IMR-90 (cell line): ENCODE measurements around the gene SMAD7. TPM values are rescaled to one million over a fixed set of nuclear protein-coding genes. Genes with fewer than 3 reads are reported as not detected.

Experiments used
- ATAC-seq: fragments of 200-7000 bp; cut with Tn5 transposase; 2 replicates; pipeline ENCODE4 v1.9.1; 2020; ENCODE audit warnings: low read depth, mild to moderate bottlenecking, moderate library complexity
- BruUV-seq: library from RNA; stranded (reverse); fragments of 400-500 nt; replicated peaks from 2 replicates; lab custom pipeline; 2021; lab: Mats Ljungman, UMichigan
- CTCF ChIA-PET: fragments of 300-600 bp; formaldehyde crosslinking; extraction: SDS; loops from one replicate; lab custom pipeline; 2021; ENCODE audit warnings: antibody characterized with exemption; lab: Yijun Ruan, JAX
- POLR2A ChIA-PET: fragments of 300-600 bp; sonication (Branson Sonifier 250); formaldehyde crosslinking; loops from one replicate; lab custom pipeline; 2022; ENCODE audit warnings: antibody characterized with exemption; ENCODE audit not compliant: unreplicated experiment; lab: Charles Lee
- DNase-seq: peaks from one replicate; pipeline ENCODE4 v3.0.0; 2013
- H2AFZ ChIP-seq: replicated peaks from 2 replicates; pipeline ENCODE3; 2013; ENCODE audit warnings: low read length, mild to moderate bottlenecking; ENCODE audit not compliant: poor library complexity
- H2AK5ac ChIP-seq: 2 replicates; pipeline ENCODE4 v1.6.1; 2013; ENCODE audit warnings: low read depth, low read length, inconsistent platforms
- H2AK9ac ChIP-seq: replicated peaks from 2 replicates; pipeline ENCODE3; 2013; ENCODE audit warnings: mild to moderate bottlenecking, low read depth, low read length, moderate library complexity; ENCODE audit not compliant: poor library complexity
- H2BK120ac ChIP-seq: 2 replicates; pipeline ENCODE4 v1.6.1; 2013; ENCODE audit warnings: low read depth, low read length, inconsistent platforms
- H2BK15ac ChIP-seq: 3 replicates; pipeline ENCODE4 v1.6.1; 2013; ENCODE audit warnings: low read depth, low read length, inconsistent platforms
- H2BK20ac ChIP-seq: 2 replicates; pipeline ENCODE4 v1.6.1; 2013; ENCODE audit warnings: low read depth, mild to moderate bottlenecking, inconsistent platforms, low read length, moderate library complexity
- H2BK5ac ChIP-seq: 2 replicates; pipeline ENCODE4 v1.6.1; 2013; ENCODE audit warnings: mild to moderate bottlenecking, low read depth, low read length, inconsistent platforms; ENCODE audit not compliant: poor library complexity, severe bottlenecking
- H3K14ac ChIP-seq: replicated peaks from 2 replicates; pipeline ENCODE4 v1.6.1; 2013; ENCODE audit warnings: low read depth, low read length, inconsistent platforms
- H3K18ac ChIP-seq: 2 replicates; pipeline ENCODE4 v1.6.1; 2013; ENCODE audit warnings: low read depth, low read length, control low read depth
- H3K23ac ChIP-seq: 2 replicates; pipeline ENCODE4 v1.6.1; 2013; ENCODE audit warnings: low read depth, low read length, inconsistent platforms
- H3K27ac ChIP-seq: 2 replicates; pipeline ENCODE4 v1.5.1; 2013; ENCODE audit warnings: mild to moderate bottlenecking, control low read depth, low read length; ENCODE audit not compliant: insufficient read depth
- H3K27me3 ChIP-seq: 2 replicates; pipeline ENCODE4 v1.6.1; 2013; ENCODE audit warnings: low read length; ENCODE audit not compliant: control insufficient read depth, insufficient read depth
- H3K36me3 ChIP-seq: 2 replicates; pipeline ENCODE4 v1.6.1; 2013; ENCODE audit warnings: low read length, mixed read lengths; ENCODE audit not compliant: control insufficient read depth, insufficient read depth
- H3K4ac ChIP-seq: 2 replicates; pipeline ENCODE4 v1.6.1; 2013; ENCODE audit warnings: low read depth, low read length, inconsistent platforms
- H3K4me1 ChIP-seq: 2 replicates; pipeline ENCODE4 v1.6.1; 2013; ENCODE audit warnings: low read length, mixed read lengths; ENCODE audit not compliant: control insufficient read depth, insufficient read depth
- H3K4me2 ChIP-seq: 2 replicates; pipeline ENCODE4 v1.6.1; 2013; ENCODE audit warnings: low read depth, mild to moderate bottlenecking, control low read depth, low read length, moderate library complexity
- H3K4me3 ChIP-seq: 2 replicates; pipeline ENCODE4 v1.5.1; 2013; ENCODE audit warnings: low read depth, mild to moderate bottlenecking, control low read depth, low read length, moderate library complexity; ENCODE audit not compliant: insufficient read depth
- H3K56ac ChIP-seq: 2 replicates; pipeline ENCODE4 v1.6.1; 2013; ENCODE audit warnings: low read length, inconsistent platforms; ENCODE audit not compliant: insufficient read depth; ENCODE audit errors: extremely low read depth
- H3K79me1 ChIP-seq, 2 experiments: 2 replicates each; pipeline ENCODE4 v1.6.1; 2013; ENCODE audit warnings: low read length in 2 of 2, inconsistent platforms in 1 of 2, low read depth in 1 of 2
- H3K9ac ChIP-seq: 2 replicates; pipeline ENCODE4 v1.6.1; 2013; ENCODE audit warnings: low read depth, low read length, control low read depth
- H3K9me1 ChIP-seq: 2 replicates; pipeline ENCODE4 v1.6.1; 2013; ENCODE audit warnings: low read length, inconsistent platforms; ENCODE audit not compliant: insufficient read depth
- H3K9me3 ChIP-seq: 2 replicates; pipeline ENCODE4 v1.6.1; 2013; ENCODE audit warnings: low read length; ENCODE audit not compliant: control insufficient read depth, insufficient read depth
- H4K20me1 ChIP-seq: 2 replicates; pipeline ENCODE4 v1.6.1; 2013; ENCODE audit warnings: low read length, inconsistent platforms; ENCODE audit not compliant: insufficient read depth
- H4K5ac ChIP-seq: 2 replicates; pipeline ENCODE4 v1.6.1; 2013; ENCODE audit warnings: mild to moderate bottlenecking, low read depth, low read length, control low read depth
- H4K8ac ChIP-seq, 2 experiments: 2 replicates each; pipeline ENCODE4 v1.6.1; 2013; ENCODE audit warnings: low read depth in 2 of 2, low read length in 2 of 2, control low read depth in 1 of 2, inconsistent platforms in 1 of 2
- H4K91ac ChIP-seq: 2 replicates; pipeline ENCODE4 v1.6.1; 2013; ENCODE audit warnings: low read depth, low read length, inconsistent platforms; ENCODE audit not compliant: insufficient read depth
- BHLHE40 ChIP-seq: fragments of 150-350 bp; IDR thresholded peaks from 2 replicates; pipeline ENCODE4 v1.6.1; 2016; ENCODE audit warnings: mild to moderate bottlenecking, low read depth, low read length
- CEBPB ChIP-seq: IDR thresholded peaks from 2 replicates; pipeline ENCODE4 v1.6.1; 2012; ENCODE audit warnings: low read depth, low read length, improper control_type of control experiment
- CHD1 ChIP-seq: IDR thresholded peaks from 2 replicates; pipeline ENCODE4 v1.6.1; 2012; ENCODE audit warnings: low read depth, low read length, improper control_type of control experiment
- FOS ChIP-seq: fragments of 150-350 bp; IDR thresholded peaks from 2 replicates; pipeline ENCODE4 v1.6.1; 2016; ENCODE audit warnings: low read depth, low read length
- MAFK ChIP-seq: IDR thresholded peaks from 2 replicates; pipeline ENCODE4 v1.6.1; 2012; ENCODE audit warnings: low read depth, low read length, improper control_type of control experiment
- MAZ ChIP-seq: IDR thresholded peaks from 2 replicates; pipeline ENCODE4 v1.6.1; 2012; ENCODE audit warnings: low read depth, mild to moderate bottlenecking, low read length, improper control_type of control experiment, moderate library complexity, borderline replicate concordance
- MXI1 ChIP-seq: IDR thresholded peaks from 2 replicates; pipeline ENCODE4 v1.6.1; 2012; ENCODE audit warnings: low read depth, mild to moderate bottlenecking, low read length, moderate library complexity, borderline replicate concordance
- NFE2L2 ChIP-seq: fragments of 150-350 bp; IDR thresholded peaks from 2 replicates; pipeline ENCODE4 v1.6.1; 2016; ENCODE audit warnings: low read depth, mild to moderate bottlenecking, low read length
- POLR2A ChIP-seq: IDR thresholded peaks from 2 replicates; pipeline ENCODE4 v1.6.1; 2012; ENCODE audit warnings: mild to moderate bottlenecking, low read depth, low read length
- RAD21 ChIP-seq: IDR thresholded peaks from 2 replicates; pipeline ENCODE4 v1.6.1; 2012; ENCODE audit warnings: low read length, improper control_type of control experiment
- RCOR1 ChIP-seq: IDR thresholded peaks from 2 replicates; pipeline ENCODE4 v1.6.1; 2012; ENCODE audit warnings: mild to moderate bottlenecking, low read length, improper control_type of control experiment; ENCODE audit not compliant: insufficient replicate concordance
- RFX5 ChIP-seq: IDR thresholded peaks from 2 replicates; pipeline ENCODE4 v1.8.0; 2012; ENCODE audit warnings: low read depth, mild to moderate bottlenecking, low read length, moderate library complexity
- SMC3 ChIP-seq: fragments of 150-350 bp; IDR thresholded peaks from 2 replicates; pipeline ENCODE4 v1.6.1; 2016; ENCODE audit warnings: low read depth, mild to moderate bottlenecking, antibody characterized with exemption, low read length, moderate library complexity
- WGBS, 2 experiments: methylation state at CpG; one replicate each; pipeline versions ENCODE4 v1.1.5 to v1.1.7; 2013; ENCODE audit warnings: missing lambda C conversion rate in 2 of 2; ENCODE audit not compliant: insufficient read length in 1 of 2; ENCODE audit errors: extremely low coverage in 2 of 2; 5-methylcytosine and 5-hydroxymethylcytosine counted together
- dilution Hi-C: fragments of 300-500 bp; cut with HindIII; formaldehyde crosslinking; loops from one replicate; pipeline ENCODE4 v1.14.3; 2018; ENCODE audit warnings: low sequenced_read_pairs; ENCODE audit not compliant: unreplicated experiment
- in situ Hi-C: fragments of 300-500 bp; cut with MboI; formaldehyde crosslinking; loops from 3 replicates; pipeline ENCODE4 v1.14.3; 2019; ENCODE audit warnings: low sequenced_read_pairs, inconsistent platforms, mixed read lengths
- intact Hi-C: fragments of 100-400 bp; cut with micrococcal nuclease; formaldehyde crosslinking; loops from 2 replicates; pipeline ENCODE4 v1.10.0; 2022
- polyA plus RNA-seq, 3 experiments: library from polyadenylated mRNA; depleted of rRNA; stranded (reverse); fragments of >200 nt; gene quantifications; 2 replicates each; pipeline ENCODE4 v1.2.3, GENCODE V29; 2012; ENCODE audit warnings: low replicate concordance in 1 of 3
- total RNA-seq: library from RNA; depleted of rRNA; stranded (reverse); fragments of >200 nt; gene quantifications from 2 replicates; pipeline ENCODE4 v1.2.3, GENCODE V29; 2012
- TF ChIP-seq, protein P1 (sequence below): fragments of 150-350 bp; IDR thresholded peaks from 2 replicates; pipeline ENCODE4 v1.6.1; 2017; ENCODE audit warnings: mild to moderate bottlenecking, antibody characterized with exemption, low read length, low read depth
- TF ChIP-seq, protein P2 (sequence below): fragments of 150-350 bp; IDR thresholded peaks from 2 replicates; pipeline ENCODE4 v1.6.1; 2016; ENCODE audit warnings: low read depth, mild to moderate bottlenecking, low read length, moderate library complexity, borderline replicate concordance
- TF ChIP-seq, protein P3 (sequence below): conservative IDR thresholded peaks from 2 replicates; pipeline ENCODE4 v1.5.1; 2012; ENCODE audit warnings: mild to moderate bottlenecking, low read depth, low read length, improper control_type of control experiment

SMAD7 gene
- total and polyA plus RNA-seq, 2 of the 4 experiments (the other 2 are of a cell fraction) = 15.8 to 17.6 TPM

DNA sequence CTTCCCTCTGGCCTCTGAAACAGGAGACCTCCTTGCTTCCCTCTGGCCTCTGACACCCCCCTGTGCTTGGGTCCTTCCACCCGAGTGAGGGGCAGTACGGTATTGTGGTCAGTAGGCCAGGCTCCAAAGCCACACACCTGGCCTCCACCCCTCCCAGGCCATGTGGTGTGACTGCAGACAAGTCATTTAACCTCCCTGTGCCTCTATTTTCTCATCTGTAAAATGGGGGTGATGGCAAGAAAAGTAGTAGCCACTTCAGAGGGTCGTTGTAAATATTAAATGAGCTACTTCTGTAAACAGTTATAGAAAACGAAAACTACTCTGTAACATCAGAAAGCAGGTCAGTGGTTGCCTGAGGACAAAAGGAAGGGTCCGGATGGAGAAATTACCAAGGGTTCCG is 74.2 kb downstream of the SMAD7 start:
- Histone ChIP-seq H3K4me3 (no peak overlapping the region), H4K5ac (no peak overlapping the region), H3K56ac (no peak overlapping the region), H4K91ac (peak overlapping the region; percentile 29), H3K9ac (no peak overlapping the region), H3K4ac (no peak overlapping the region), H3K9me3 (no peaks in the 10 kb centered on the region), H3K9me1 (peaks cover 20% of the 10 kb centered on the region), H3K4me1 (peaks cover 13% of the 10 kb centered on the region), H3K4me2 (no peak overlapping the region), H2AK5ac (peak overlapping the region; percentile 87; the same call in 1 of the 2 replicates), H4K20me1 (no peaks in the 10 kb centered on the region), H3K27me3 (no peaks in the 10 kb centered on the region; the same call in 1 of the 2 replicates), H3K27ac (no peak overlapping the region), H4K8ac (no peak overlapping the region), H3K18ac (no peak overlapping the region), H3K36me3 (no peaks in the 10 kb centered on the region), H2BK20ac (no peak overlapping the region), H3K23ac (no peak overlapping the region), H2BK15ac (peak overlapping the region; percentile 10; the same call in 1 of the 3 replicates), H2BK120ac (no peak overlapping the region), H2AFZ (no peak overlapping the region), H2BK5ac (no peak overlapping the region), H3K79me1 (peaks cover 0 to 3% of the 10 kb centered on the region in 2 experiments; a peak in 1 of 4 replicates), H3K14ac (no peak overlapping the region), H2AK9ac (no peak overlapping the region)
- CTCF ChIA-PET = no interaction called here
- no peak for DNase-seq
- dilution Hi-C loops = no loop called here
- in situ Hi-C loops = no loop called here
- intact Hi-C loops = no loop called here
- ATAC-seq = no peak
- TF ChIP-seq BHLHE40 (no peak), NFE2L2 (no peak), POLR2A (no peak), RAD21 (no peak), SMC3 (no peak), MXI1 (no peak), MAZ (no peak), RFX5 (no peak), CHD1 (no peak), FOS (no peak), RCOR1 (no peak), MAFK (no peak), CEBPB (no peak)
- TF ChIP-seq, protein P1, sequence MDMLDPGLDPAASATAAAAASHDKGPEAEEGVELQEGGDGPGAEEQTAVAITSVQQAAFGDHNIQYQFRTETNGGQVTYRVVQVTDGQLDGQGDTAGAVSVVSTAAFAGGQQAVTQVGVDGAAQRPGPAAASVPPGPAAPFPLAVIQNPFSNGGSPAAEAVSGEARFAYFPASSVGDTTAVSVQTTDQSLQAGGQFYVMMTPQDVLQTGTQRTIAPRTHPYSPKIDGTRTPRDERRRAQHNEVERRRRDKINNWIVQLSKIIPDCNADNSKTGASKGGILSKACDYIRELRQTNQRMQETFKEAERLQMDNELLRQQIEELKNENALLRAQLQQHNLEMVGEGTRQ = no peak
- TF ChIP-seq, protein P2, sequence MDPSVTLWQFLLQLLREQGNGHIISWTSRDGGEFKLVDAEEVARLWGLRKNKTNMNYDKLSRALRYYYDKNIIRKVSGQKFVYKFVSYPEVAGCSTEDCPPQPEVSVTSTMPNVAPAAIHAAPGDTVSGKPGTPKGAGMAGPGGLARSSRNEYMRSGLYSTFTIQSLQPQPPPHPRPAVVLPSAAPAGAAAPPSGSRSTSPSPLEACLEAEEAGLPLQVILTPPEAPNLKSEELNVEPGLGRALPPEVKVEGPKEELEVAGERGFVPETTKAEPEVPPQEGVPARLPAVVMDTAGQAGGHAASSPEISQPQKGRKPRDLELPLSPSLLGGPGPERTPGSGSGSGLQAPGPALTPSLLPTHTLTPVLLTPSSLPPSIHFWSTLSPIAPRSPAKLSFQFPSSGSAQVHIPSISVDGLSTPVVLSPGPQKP = no peak
- TF ChIP-seq, protein P3, sequence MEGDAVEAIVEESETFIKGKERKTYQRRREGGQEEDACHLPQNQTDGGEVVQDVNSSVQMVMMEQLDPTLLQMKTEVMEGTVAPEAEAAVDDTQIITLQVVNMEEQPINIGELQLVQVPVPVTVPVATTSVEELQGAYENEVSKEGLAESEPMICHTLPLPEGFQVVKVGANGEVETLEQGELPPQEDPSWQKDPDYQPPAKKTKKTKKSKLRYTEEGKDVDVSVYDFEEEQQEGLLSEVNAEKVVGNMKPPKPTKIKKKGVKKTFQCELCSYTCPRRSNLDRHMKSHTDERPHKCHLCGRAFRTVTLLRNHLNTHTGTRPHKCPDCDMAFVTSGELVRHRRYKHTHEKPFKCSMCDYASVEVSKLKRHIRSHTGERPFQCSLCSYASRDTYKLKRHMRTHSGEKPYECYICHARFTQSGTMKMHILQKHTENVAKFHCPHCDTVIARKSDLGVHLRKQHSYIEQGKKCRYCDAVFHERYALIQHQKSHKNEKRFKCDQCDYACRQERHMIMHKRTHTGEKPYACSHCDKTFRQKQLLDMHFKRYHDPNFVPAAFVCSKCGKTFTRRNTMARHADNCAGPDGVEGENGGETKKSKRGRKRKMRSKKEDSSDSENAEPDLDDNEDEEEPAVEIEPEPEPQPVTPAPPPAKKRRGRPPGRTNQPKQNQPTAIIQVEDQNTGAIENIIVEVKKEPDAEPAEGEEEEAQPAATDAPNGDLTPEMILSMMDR = no peak
- WGBS, 2 experiments = no CpG with 5 or more reads among the region's 6 CpGs
- POLR2A ChIA-PET = no interaction called here
- no TSS peak for BruUV-seq
